H1 (cell line): ENCODE results near the gene C2orf74. TPM values are rescaled to one million over a fixed set of nuclear protein-coding genes. Genes with fewer than 3 reads are reported as not detected.

Source experiments
- CTCF ChIA-PET: fragments of 300-600 bp; sonication (Branson Sonifier 250); formaldehyde crosslinking; loops from one replicate; lab custom pipeline; 2021; ENCODE audit not compliant: partially characterized antibody; lab: Charles Lee
- POLR2A ChIA-PET: fragments of 300-600 bp; sonication (Branson Sonifier 250); formaldehyde crosslinking; loops from one replicate; lab custom pipeline; 2021; ENCODE audit warnings: inconsistent platforms; ENCODE audit not compliant: partially characterized antibody; lab: Charles Lee
- DNase-seq, 2 experiments: peaks; one replicate each; pipeline versions ENCODE4 v3.0.0 to v3.0.0-alpha.2; 2010 to 2022; ENCODE audit warnings: low spot score in 2 of 2, low read depth in 1 of 2, mixed read lengths in 1 of 2
- FAIRE-seq: peaks from 2 replicates; lab custom pipeline; 2011; peaks lifted over from hg19 to GRCh38; lab: Jason Lieb, UNC
- H2AFZ ChIP-seq: 2 replicates; pipeline ENCODE4 v1.8.1; 2012; ENCODE audit warnings: low read length, inconsistent platforms
- H2AK5ac ChIP-seq: 2 replicates; pipeline ENCODE4 v1.6.1; 2013; ENCODE audit warnings: low read depth, low read length
- H2BK120ac ChIP-seq: replicated peaks from 2 replicates; pipeline ENCODE3; 2013; ENCODE audit warnings: low read depth, low read length, inconsistent platforms
- H2BK12ac ChIP-seq: 2 replicates; pipeline ENCODE4 v1.6.1; 2013; ENCODE audit warnings: low read depth, low read length
- H2BK15ac ChIP-seq: 2 replicates; pipeline ENCODE4 v1.6.1; 2013; ENCODE audit warnings: low read length
- H2BK20ac ChIP-seq: 2 replicates; pipeline ENCODE4 v1.6.1; 2013; ENCODE audit warnings: low read length
- H2BK5ac ChIP-seq: 2 replicates; pipeline ENCODE4 v1.6.1; 2013; ENCODE audit warnings: low read depth, low read length
- H3K14ac ChIP-seq: 2 replicates; pipeline ENCODE4 v1.6.1; 2013; ENCODE audit warnings: inconsistent platforms; ENCODE audit not compliant: insufficient read length
- H3K18ac ChIP-seq: 2 replicates; pipeline ENCODE4 v1.6.1; 2013; ENCODE audit warnings: low read length; ENCODE audit errors: extremely low read depth
- H3K23ac ChIP-seq: 2 replicates; pipeline ENCODE4 v1.6.1; 2013; ENCODE audit warnings: inconsistent platforms; ENCODE audit not compliant: insufficient read length
- H3K23me2 ChIP-seq: 2 replicates; pipeline ENCODE4 v1.6.1; 2013; ENCODE audit warnings: low read depth, low read length
- H3K27ac ChIP-seq: 2 replicates; pipeline ENCODE4 v1.6.1; 2011; ENCODE audit warnings: low read depth, low read length, inconsistent platforms
- H3K27me3 ChIP-seq, 4 experiments: replicated peaks in 1 of 4; 1 replicate in 1 of 4; 2 replicates in 3 of 4; pipeline versions ENCODE4 v1.6.1 to v1.8.1; 2011 to 2013; ENCODE audit warnings: low read length in 3 of 4, mild to moderate bottlenecking in 3 of 4, inconsistent platforms in 2 of 4, mixed read lengths in 2 of 4, moderate library complexity in 1 of 4; ENCODE audit not compliant: control insufficient read depth in 3 of 4, insufficient read depth in 3 of 4; ENCODE audit errors: extremely low read depth in 1 of 4
- H3K36me3 ChIP-seq, 4 experiments: 2 replicates each; pipeline versions ENCODE4 v1.6.1 to v1.8.1; 2011 to 2013; ENCODE audit warnings: mild to moderate bottlenecking in 4 of 4, low read length in 3 of 4, moderate library complexity in 2 of 4, control low read depth in 1 of 4, inconsistent platforms in 1 of 4; ENCODE audit not compliant: insufficient read depth in 4 of 4, control insufficient read depth in 2 of 4
- H3K4ac ChIP-seq: replicated peaks from 2 replicates; pipeline ENCODE3; 2013; ENCODE audit warnings: low read length, low read depth, mixed read lengths, inconsistent platforms; ENCODE audit not compliant: insufficient read length
- H3K4me1 ChIP-seq, 4 experiments: replicated peaks in 1 of 4; 1 replicate in 1 of 4; 2 replicates in 3 of 4; pipeline versions ENCODE4 v1.6.1 to v1.8.1; 2011 to 2013; ENCODE audit warnings: low read length in 3 of 4, inconsistent platforms in 2 of 4, mixed read lengths in 1 of 4; ENCODE audit not compliant: insufficient read depth in 4 of 4, control insufficient read depth in 3 of 4
- H3K4me2 ChIP-seq, 2 experiments: 2 replicates each; pipeline versions ENCODE4 v1.6.1 to v1.8.1; 2011 to 2013; ENCODE audit warnings: low read depth in 2 of 2, low read length in 2 of 2, control low read depth in 1 of 2, inconsistent platforms in 1 of 2, mild to moderate bottlenecking in 1 of 2; ENCODE audit not compliant: insufficient read depth in 1 of 2
- H3K4me3 ChIP-seq, 4 experiments: fragments of 200-600, 300-600 bp in 1 of 4; sonication (generic), shearing (Covaris generic), sonication (Bioruptor Twin) in 1 of 4; 2 replicates each; pipeline versions ENCODE4 v1.5.1 to v1.8.1; 2011 to 2016; ENCODE audit warnings: low read length in 4 of 4, low read depth in 3 of 4, control low read depth in 2 of 4, inconsistent platforms in 2 of 4, mild to moderate bottlenecking in 2 of 4, mixed read lengths in 1 of 4, moderate library complexity in 1 of 4; ENCODE audit not compliant: insufficient read depth in 2 of 4; ENCODE audit errors: extremely low read depth in 1 of 4
- H3K56ac ChIP-seq: replicated peaks from 2 replicates; pipeline ENCODE3; 2013; ENCODE audit warnings: low read depth, mild to moderate bottlenecking, mixed read lengths, low read length, inconsistent platforms; ENCODE audit not compliant: insufficient read length
- H3K79me1 ChIP-seq: 2 replicates; pipeline ENCODE4 v1.6.1; 2013; ENCODE audit warnings: low read depth, low read length, control low read depth
- H3K79me2 ChIP-seq, 2 experiments: 2 replicates each; pipeline versions ENCODE4 v1.6.1 to v1.8.1; 2012 to 2013; ENCODE audit warnings: low read length in 2 of 2, mild to moderate bottlenecking in 2 of 2, inconsistent platforms in 1 of 2; ENCODE audit not compliant: insufficient read depth in 2 of 2, control insufficient read depth in 1 of 2
- H3K9ac ChIP-seq, 4 experiments: replicated peaks in 1 of 4; 1 replicate in 1 of 4; 2 replicates in 3 of 4; pipeline versions ENCODE4 v1.6.1 to v1.8.1; 2011 to 2013; ENCODE audit warnings: low read depth in 3 of 4, low read length in 3 of 4, control low read depth in 2 of 4, mild to moderate bottlenecking in 2 of 4, moderate library complexity in 2 of 4, inconsistent platforms in 1 of 4; ENCODE audit errors: extremely low read depth in 1 of 4
- H3K9me3 ChIP-seq, 2 experiments: 2 replicates each; pipeline versions ENCODE4 v1.6.1 to v1.8.1; 2012 to 2013; ENCODE audit warnings: mild to moderate bottlenecking in 2 of 2, moderate library complexity in 2 of 2, control low read depth in 1 of 2, inconsistent platforms in 1 of 2, low read depth in 1 of 2, low read length in 1 of 2, mixed read lengths in 1 of 2; ENCODE audit not compliant: insufficient read depth in 2 of 2
- H4K20me1 ChIP-seq, 2 experiments: replicated peaks in 1 of 2; 2 replicates each; pipeline versions ENCODE3 to v1.8.1; 2011 to 2013; ENCODE audit warnings: inconsistent platforms in 2 of 2, low read length in 2 of 2, mild to moderate bottlenecking in 1 of 2; ENCODE audit not compliant: insufficient read depth in 2 of 2, control insufficient read depth in 1 of 2
- H4K5ac ChIP-seq: 2 replicates; pipeline ENCODE4 v1.6.1; 2013; ENCODE audit warnings: low read length, low read depth, mixed read lengths, inconsistent platforms; ENCODE audit not compliant: insufficient read length
- H4K8ac ChIP-seq: 2 replicates; pipeline ENCODE4 v1.8.0; 2013; ENCODE audit warnings: mild to moderate bottlenecking, moderate library complexity, low read length, inconsistent platforms; ENCODE audit not compliant: insufficient read depth; ENCODE audit errors: extremely low read depth
- H4K91ac ChIP-seq: replicated peaks from 2 replicates; pipeline ENCODE3; 2013; ENCODE audit warnings: low read length, mixed read lengths, inconsistent platforms; ENCODE audit not compliant: insufficient read length
- WGBS, 2 experiments: shearing (Covaris generic) in 1 of 2; methylation state at CpG; one replicate each; pipeline versions ENCODE4 v1.1.6 to v1.1.7; 2013 to 2015; ENCODE audit warnings: low lambda C conversion rate in 2 of 2, mixed read lengths in 2 of 2, inconsistent platforms in 1 of 2, low coverage in 1 of 2, missing lambda C conversion rate in 1 of 2; ENCODE audit not compliant: insufficient replicate concordance in 2 of 2, insufficient coverage in 1 of 2, insufficient read length in 1 of 2; ENCODE audit errors: extremely low coverage in 1 of 2, missing lambda C conversion rate in 1 of 2; 5-methylcytosine and 5-hydroxymethylcytosine counted together
- polyA plus RNA-seq, 7 experiments: library from polyadenylated mRNA; depleted of rRNA in 3 of 7; stranded (reverse) in 5 of 7; unstranded in 2 of 7; fragments of >200 nt in 5 of 7; fragments of 200-250 nt in 2 of 7; gene quantifications; 1 replicate in 5 of 7; 2 replicates in 1 of 7; 4 replicates in 1 of 7; pipeline versions ENCODE4 v1.2.1 to v1.2.3, GENCODE V29; 2011 to 2013; ENCODE audit warnings: missing spikeins in 2 of 7, mixed read lengths in 2 of 7
- total RNA-seq: library from RNA; stranded (reverse); fragmentation: NEBNext Ultra II Directional; extraction: Animal tissue kit (Norgen Biotek cat#: 25700); gene quantifications from 2 replicates; pipeline ENCODE4 v1.2.1, GENCODE V29; 2021

C2orf74 gene
- total and polyA plus RNA-seq, 2 of the 8 experiments (the other 6 are each of a cell fraction or from before 2014, with no cell fraction given), result 2.6 to 9.3 TPM

- FAIRE-seq, result no peak
- ChIA-PET CTCF (no interaction called here), POLR2A (no interaction called here)
- no peak overlapping the region for H3K9ac ChIP-seq
- no peak overlapping the region for H3K4ac ChIP-seq
- no peaks in the 10 kb centered on the region for H3K79me2 ChIP-seq
- no peak overlapping the region for H3K14ac ChIP-seq
- H2AK5ac ChIP-seq, result no peak overlapping the region
- no peaks in the 10 kb centered on the region for H4K20me1 ChIP-seq
- no peaks in the 10 kb centered on the region for H3K23me2 ChIP-seq
- no peak overlapping the region for H2BK120ac ChIP-seq
- H3K4me3 ChIP-seq, result no peak overlapping the region
- no peaks in the 10 kb centered on the region for H3K9me3 ChIP-seq
- H3K56ac ChIP-seq, result no peak overlapping the region
- H4K91ac ChIP-seq, result no peak overlapping the region
- H3K27ac ChIP-seq, result no peak overlapping the region
- no peak for DNase-seq
- H2BK5ac ChIP-seq, result no peak overlapping the region
- no peaks in the 10 kb centered on the region for H3K4me1 ChIP-seq
- no peak overlapping the region for H3K23ac ChIP-seq
- no peak overlapping the region for H2AFZ ChIP-seq
- no peak overlapping the region for H3K4me2 ChIP-seq
- H3K27me3 ChIP-seq, result no peaks in the 10 kb centered on the region
- H4K8ac ChIP-seq, result no peak overlapping the region
- H2BK12ac ChIP-seq, result no peak overlapping the region
- H3K79me1 ChIP-seq, result no peaks in the 10 kb centered on the region
- no peak overlapping the region for H3K18ac ChIP-seq
- H2BK15ac ChIP-seq, result no peak overlapping the region
- H3K36me3 ChIP-seq, result no peaks in the 10 kb centered on the region; a peak in 1 of 8 replicates
- no peak overlapping the region for H2BK20ac ChIP-seq
- WGBS, 2 experiments, result 86% methylated on average over 3 of the region's 3 CpGs; no CpG with 5 or more reads in 1 of the 2 experiments
- no peak overlapping the region for H4K5ac ChIP-seq
These were observed 3.5 kb upstream of the C2orf74 start for GRCh38 chr2:61158356-61158955.
